H1 (cell line): ENCODE data around the gene GH2. TPM values are rescaled to one million over a fixed set of nuclear protein-coding genes. Genes with fewer than 3 reads are reported as not detected.
"Not testable (repeated sequence)": the region's sequence is repeated elsewhere in the genome, so short reads cannot be mapped to it uniquely, and the experiment has no call there.

Experiments used
- CTCF ChIA-PET: fragments of 300-600 bp; sonication (Branson Sonifier 250); formaldehyde crosslinking; loops from one replicate; lab custom pipeline; 2021; ENCODE audit not compliant: partially characterized antibody; lab: Charles Lee
- POLR2A ChIA-PET: fragments of 300-600 bp; sonication (Branson Sonifier 250); formaldehyde crosslinking; loops from one replicate; lab custom pipeline; 2021; ENCODE audit warnings: inconsistent platforms; ENCODE audit not compliant: partially characterized antibody; lab: Charles Lee
- DNase-seq, 2 experiments: peaks; one replicate each; pipeline versions ENCODE4 v3.0.0 to v3.0.0-alpha.2; 2010 to 2022; ENCODE audit warnings: low spot score in 2 of 2, low read depth in 1 of 2, mixed read lengths in 1 of 2
- FAIRE-seq: peaks from 2 replicates; lab custom pipeline; 2011; peaks lifted over from hg19 to GRCh38; lab: Jason Lieb, UNC
- H2AFZ ChIP-seq: 2 replicates; pipeline ENCODE4 v1.8.1; 2012; ENCODE audit warnings: low read length, inconsistent platforms
- H2AK5ac ChIP-seq: 2 replicates; pipeline ENCODE4 v1.6.1; 2013; ENCODE audit warnings: low read depth, low read length
- H2BK120ac ChIP-seq: replicated peaks from 2 replicates; pipeline ENCODE3; 2013; ENCODE audit warnings: low read depth, low read length, inconsistent platforms
- H2BK12ac ChIP-seq: 2 replicates; pipeline ENCODE4 v1.6.1; 2013; ENCODE audit warnings: low read depth, low read length
- H2BK15ac ChIP-seq: 2 replicates; pipeline ENCODE4 v1.6.1; 2013; ENCODE audit warnings: low read length
- H2BK20ac ChIP-seq: 2 replicates; pipeline ENCODE4 v1.6.1; 2013; ENCODE audit warnings: low read length
- H2BK5ac ChIP-seq: 2 replicates; pipeline ENCODE4 v1.6.1; 2013; ENCODE audit warnings: low read depth, low read length
- H3K14ac ChIP-seq: 2 replicates; pipeline ENCODE4 v1.6.1; 2013; ENCODE audit warnings: inconsistent platforms; ENCODE audit not compliant: insufficient read length
- H3K18ac ChIP-seq: 2 replicates; pipeline ENCODE4 v1.6.1; 2013; ENCODE audit warnings: low read length; ENCODE audit errors: extremely low read depth
- H3K23ac ChIP-seq: 2 replicates; pipeline ENCODE4 v1.6.1; 2013; ENCODE audit warnings: inconsistent platforms; ENCODE audit not compliant: insufficient read length
- H3K23me2 ChIP-seq: 2 replicates; pipeline ENCODE4 v1.6.1; 2013; ENCODE audit warnings: low read depth, low read length
- H3K27ac ChIP-seq: 2 replicates; pipeline ENCODE4 v1.6.1; 2011; ENCODE audit warnings: low read depth, low read length, inconsistent platforms
- H3K27me3 ChIP-seq, 4 experiments: replicated peaks in 1 of 4; 1 replicate in 1 of 4; 2 replicates in 3 of 4; pipeline versions ENCODE4 v1.6.1 to v1.8.1; 2011 to 2013; ENCODE audit warnings: low read length in 3 of 4, mild to moderate bottlenecking in 3 of 4, inconsistent platforms in 2 of 4, mixed read lengths in 2 of 4, moderate library complexity in 1 of 4; ENCODE audit not compliant: control insufficient read depth in 3 of 4, insufficient read depth in 3 of 4; ENCODE audit errors: extremely low read depth in 1 of 4
- H3K36me3 ChIP-seq, 4 experiments: 2 replicates each; pipeline versions ENCODE4 v1.6.1 to v1.8.1; 2011 to 2013; ENCODE audit warnings: mild to moderate bottlenecking in 4 of 4, low read length in 3 of 4, moderate library complexity in 2 of 4, control low read depth in 1 of 4, inconsistent platforms in 1 of 4; ENCODE audit not compliant: insufficient read depth in 4 of 4, control insufficient read depth in 2 of 4
- H3K4ac ChIP-seq: replicated peaks from 2 replicates; pipeline ENCODE3; 2013; ENCODE audit warnings: low read length, low read depth, mixed read lengths, inconsistent platforms; ENCODE audit not compliant: insufficient read length
- H3K4me1 ChIP-seq, 4 experiments: replicated peaks in 1 of 4; 1 replicate in 1 of 4; 2 replicates in 3 of 4; pipeline versions ENCODE4 v1.6.1 to v1.8.1; 2011 to 2013; ENCODE audit warnings: low read length in 3 of 4, inconsistent platforms in 2 of 4, mixed read lengths in 1 of 4; ENCODE audit not compliant: insufficient read depth in 4 of 4, control insufficient read depth in 3 of 4
- H3K4me2 ChIP-seq, 2 experiments: 2 replicates each; pipeline versions ENCODE4 v1.6.1 to v1.8.1; 2011 to 2013; ENCODE audit warnings: low read depth in 2 of 2, low read length in 2 of 2, control low read depth in 1 of 2, inconsistent platforms in 1 of 2, mild to moderate bottlenecking in 1 of 2; ENCODE audit not compliant: insufficient read depth in 1 of 2
- H3K4me3 ChIP-seq, 4 experiments: fragments of 200-600, 300-600 bp in 1 of 4; sonication (generic), shearing (Covaris generic), sonication (Bioruptor Twin) in 1 of 4; 2 replicates each; pipeline versions ENCODE4 v1.5.1 to v1.8.1; 2011 to 2016; ENCODE audit warnings: low read length in 4 of 4, low read depth in 3 of 4, control low read depth in 2 of 4, inconsistent platforms in 2 of 4, mild to moderate bottlenecking in 2 of 4, mixed read lengths in 1 of 4, moderate library complexity in 1 of 4; ENCODE audit not compliant: insufficient read depth in 2 of 4; ENCODE audit errors: extremely low read depth in 1 of 4
- H3K56ac ChIP-seq: replicated peaks from 2 replicates; pipeline ENCODE3; 2013; ENCODE audit warnings: low read depth, mild to moderate bottlenecking, mixed read lengths, low read length, inconsistent platforms; ENCODE audit not compliant: insufficient read length
- H3K79me1 ChIP-seq: 2 replicates; pipeline ENCODE4 v1.6.1; 2013; ENCODE audit warnings: low read depth, low read length, control low read depth
- H3K79me2 ChIP-seq, 2 experiments: 2 replicates each; pipeline versions ENCODE4 v1.6.1 to v1.8.1; 2012 to 2013; ENCODE audit warnings: low read length in 2 of 2, mild to moderate bottlenecking in 2 of 2, inconsistent platforms in 1 of 2; ENCODE audit not compliant: insufficient read depth in 2 of 2, control insufficient read depth in 1 of 2
- H3K9ac ChIP-seq, 4 experiments: replicated peaks in 1 of 4; 1 replicate in 1 of 4; 2 replicates in 3 of 4; pipeline versions ENCODE4 v1.6.1 to v1.8.1; 2011 to 2013; ENCODE audit warnings: low read depth in 3 of 4, low read length in 3 of 4, control low read depth in 2 of 4, mild to moderate bottlenecking in 2 of 4, moderate library complexity in 2 of 4, inconsistent platforms in 1 of 4; ENCODE audit errors: extremely low read depth in 1 of 4
- H3K9me3 ChIP-seq, 2 experiments: 2 replicates each; pipeline versions ENCODE4 v1.6.1 to v1.8.1; 2012 to 2013; ENCODE audit warnings: mild to moderate bottlenecking in 2 of 2, moderate library complexity in 2 of 2, control low read depth in 1 of 2, inconsistent platforms in 1 of 2, low read depth in 1 of 2, low read length in 1 of 2, mixed read lengths in 1 of 2; ENCODE audit not compliant: insufficient read depth in 2 of 2
- H4K20me1 ChIP-seq, 2 experiments: replicated peaks in 1 of 2; 2 replicates each; pipeline versions ENCODE3 to v1.8.1; 2011 to 2013; ENCODE audit warnings: inconsistent platforms in 2 of 2, low read length in 2 of 2, mild to moderate bottlenecking in 1 of 2; ENCODE audit not compliant: insufficient read depth in 2 of 2, control insufficient read depth in 1 of 2
- H4K5ac ChIP-seq: 2 replicates; pipeline ENCODE4 v1.6.1; 2013; ENCODE audit warnings: low read length, low read depth, mixed read lengths, inconsistent platforms; ENCODE audit not compliant: insufficient read length
- H4K8ac ChIP-seq: 2 replicates; pipeline ENCODE4 v1.8.0; 2013; ENCODE audit warnings: mild to moderate bottlenecking, moderate library complexity, low read length, inconsistent platforms; ENCODE audit not compliant: insufficient read depth; ENCODE audit errors: extremely low read depth
- H4K91ac ChIP-seq: replicated peaks from 2 replicates; pipeline ENCODE3; 2013; ENCODE audit warnings: low read length, mixed read lengths, inconsistent platforms; ENCODE audit not compliant: insufficient read length
- RAD21 ChIP-seq, 2 experiments: IDR thresholded peaks in 1 of 2; conservative IDR thresholded peaks in 1 of 2; 2 replicates each; pipeline ENCODE4 v1.6.1; 2011; ENCODE audit warnings: low read depth in 2 of 2, low read length in 2 of 2, improper control_type of control experiment in 1 of 2, inconsistent platforms in 1 of 2, mild to moderate bottlenecking in 1 of 2, moderate library complexity in 1 of 2
- WGBS, 2 experiments: shearing (Covaris generic) in 1 of 2; methylation state at CpG; one replicate each; pipeline versions ENCODE4 v1.1.6 to v1.1.7; 2013 to 2015; ENCODE audit warnings: low lambda C conversion rate in 2 of 2, mixed read lengths in 2 of 2, inconsistent platforms in 1 of 2, low coverage in 1 of 2, missing lambda C conversion rate in 1 of 2; ENCODE audit not compliant: insufficient replicate concordance in 2 of 2, insufficient coverage in 1 of 2, insufficient read length in 1 of 2; ENCODE audit errors: extremely low coverage in 1 of 2, missing lambda C conversion rate in 1 of 2; 5-methylcytosine and 5-hydroxymethylcytosine counted together
- polyA plus RNA-seq, 7 experiments: library from polyadenylated mRNA; depleted of rRNA in 3 of 7; stranded (reverse) in 5 of 7; unstranded in 2 of 7; fragments of >200 nt in 5 of 7; fragments of 200-250 nt in 2 of 7; gene quantifications; 1 replicate in 5 of 7; 2 replicates in 1 of 7; 4 replicates in 1 of 7; pipeline versions ENCODE4 v1.2.1 to v1.2.3, GENCODE V29; 2011 to 2013; ENCODE audit warnings: missing spikeins in 2 of 7, mixed read lengths in 2 of 7
- total RNA-seq: library from RNA; stranded (reverse); fragmentation: NEBNext Ultra II Directional; extraction: Animal tissue kit (Norgen Biotek cat#: 25700); gene quantifications from 2 replicates; pipeline ENCODE4 v1.2.1, GENCODE V29; 2021
- TF ChIP-seq, protein P1 (sequence below), 3 experiments: IDR thresholded peaks; 1 replicate in 2 of 3; 2 replicates in 1 of 3; pipeline versions ENCODE4 v1.5.1 to v1.6.1; 2011; ENCODE audit warnings: low read length in 3 of 3, mild to moderate bottlenecking in 3 of 3, inconsistent platforms in 2 of 3, low read depth in 1 of 3, moderate library complexity in 1 of 3; ENCODE audit not compliant: insufficient read depth in 1 of 3; ENCODE audit errors: control extremely low read depth in 1 of 3

The GH2 gene
- total and polyA plus RNA-seq, 2 of the 8 experiments (the other 6 are each of a cell fraction or from before 2014, with no cell fraction given): 0.60 to 1.5 TPM

- H2BK12ac ChIP-seq, H3K23me2 ChIP-seq: not testable (repeated sequence)
- peak; percentile 22 to 34; a peak in 3 of 4 replicates for TF ChIP-seq RAD21 (IDR thresholded peaks at IDR 0.05 in 1 of 2, conservative IDR thresholded peaks at IDR 0.05 in 1 of 2; ENCODE audit: low read depth in 2 of 2, low read length in 2 of 2)
- TF ChIP-seq, protein P1, sequence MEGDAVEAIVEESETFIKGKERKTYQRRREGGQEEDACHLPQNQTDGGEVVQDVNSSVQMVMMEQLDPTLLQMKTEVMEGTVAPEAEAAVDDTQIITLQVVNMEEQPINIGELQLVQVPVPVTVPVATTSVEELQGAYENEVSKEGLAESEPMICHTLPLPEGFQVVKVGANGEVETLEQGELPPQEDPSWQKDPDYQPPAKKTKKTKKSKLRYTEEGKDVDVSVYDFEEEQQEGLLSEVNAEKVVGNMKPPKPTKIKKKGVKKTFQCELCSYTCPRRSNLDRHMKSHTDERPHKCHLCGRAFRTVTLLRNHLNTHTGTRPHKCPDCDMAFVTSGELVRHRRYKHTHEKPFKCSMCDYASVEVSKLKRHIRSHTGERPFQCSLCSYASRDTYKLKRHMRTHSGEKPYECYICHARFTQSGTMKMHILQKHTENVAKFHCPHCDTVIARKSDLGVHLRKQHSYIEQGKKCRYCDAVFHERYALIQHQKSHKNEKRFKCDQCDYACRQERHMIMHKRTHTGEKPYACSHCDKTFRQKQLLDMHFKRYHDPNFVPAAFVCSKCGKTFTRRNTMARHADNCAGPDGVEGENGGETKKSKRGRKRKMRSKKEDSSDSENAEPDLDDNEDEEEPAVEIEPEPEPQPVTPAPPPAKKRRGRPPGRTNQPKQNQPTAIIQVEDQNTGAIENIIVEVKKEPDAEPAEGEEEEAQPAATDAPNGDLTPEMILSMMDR (IDR thresholded peaks at IDR 0.05; ENCODE audit: control extremely low read depth in 1 of 3, insufficient read depth in 1 of 3, low read depth in 1 of 3, low read length in 3 of 3): peak; percentile 37 to 47 (median 44)
- TF ChIP-seq, all 59 proteins: peak for 2; not testable (repeated sequence) for 57
- H4K8ac ChIP-seq, H3K23ac ChIP-seq, H3K4me1 ChIP-seq, H3K56ac ChIP-seq, FAIRE-seq, H2BK5ac ChIP-seq, H3K9me3 ChIP-seq, H3K4ac ChIP-seq, H2AK5ac ChIP-seq, H3K79me1 ChIP-seq, H3K18ac ChIP-seq, H3K27me3 ChIP-seq, H3K9ac ChIP-seq, H4K20me1 ChIP-seq, H2BK15ac ChIP-seq, H3K14ac ChIP-seq, H3K27ac ChIP-seq, H2BK20ac ChIP-seq, H2BK120ac ChIP-seq, H2AFZ ChIP-seq, H3K36me3 ChIP-seq, H3K4me3 ChIP-seq, H4K5ac ChIP-seq, H4K91ac ChIP-seq, H3K79me2 ChIP-seq: not testable (repeated sequence)
- H3K4me2 ChIP-seq: peak overlapping the region in 1 of 2 experiments; percentile 11; a peak in 1 of 4 replicates
- WGBS, 2 experiments: 41% methylated on average over 12 of the region's 12 CpGs; no CpG with 5 or more reads in 1 of the 2 experiments
- ChIA-PET POLR2A (interaction anchor here (0.7 kb wide), 1 partner anchor 25 kb away, joined by 3 read pairs; the partner anchor contains the start of gene GH2), CTCF (interaction anchor here (0.8 to 9.9 kb wide), 18 partner anchors 10 to 383 kb away, joined by 3 to 87 read pairs (median 4); partner anchors contain the start of genes GH1 and GH2)
- peak in 1 of 2 experiments; percentile 63 for DNase-seq
Measured at GRCh38 chr17:63907161-63907778, 25.5 kb upstream of the GH2 start.
